ENCODE results near the gene HOXD3. TPM values are rescaled to one million over a fixed set of nuclear protein-coding genes. Genes with fewer than 3 reads are reported as not detected.

The HOXD3 gene
- total RNA-seq, 1 donor from 2014 or later = 0.30 TPM

DNA sequence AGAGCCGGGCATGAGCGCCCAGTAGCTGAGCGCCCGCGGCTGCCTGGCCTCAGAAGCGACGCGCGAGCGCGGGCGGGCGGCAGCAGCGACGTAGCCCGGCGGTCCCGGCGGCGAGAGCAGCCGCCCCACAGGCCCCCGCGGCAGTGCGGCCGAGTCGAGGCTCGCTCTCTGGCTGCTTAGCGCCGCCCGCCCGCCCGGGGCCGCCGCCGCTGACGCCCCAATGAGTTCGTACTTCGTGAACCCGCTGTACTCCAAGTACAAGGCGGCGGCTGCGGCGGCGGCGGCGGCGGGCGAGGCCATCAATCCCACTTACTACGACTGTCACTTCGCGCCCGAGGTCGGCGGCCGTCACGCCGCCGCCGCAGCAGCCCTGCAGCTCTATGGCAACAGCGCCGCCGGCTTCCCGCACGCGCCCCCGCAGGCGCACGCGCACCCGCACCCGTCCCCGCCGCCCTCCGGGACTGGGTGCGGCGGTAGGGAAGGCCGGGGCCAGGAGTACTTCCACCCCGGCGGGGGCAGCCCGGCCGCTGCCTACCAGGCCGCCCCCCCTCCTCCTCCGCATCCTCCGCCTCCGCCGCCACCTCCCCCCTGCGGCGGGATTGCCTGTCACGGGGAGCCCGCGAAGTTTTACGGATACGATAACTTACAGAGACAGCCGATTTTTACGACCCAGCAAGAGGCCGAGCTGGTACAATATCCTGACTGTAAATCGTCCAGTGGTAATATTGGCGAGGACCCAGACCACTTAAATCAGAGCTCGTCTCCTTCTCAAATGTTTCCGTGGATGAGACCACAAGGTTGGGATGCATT is 26.8 kb upstream of the HOXD3 start:
- DNase-seq (ENCODE audit: missing footprints) (no peak), ATAC-seq (no peak)
- intact Hi-C loops (cut with DNase I) = no loop called here

DNA sequence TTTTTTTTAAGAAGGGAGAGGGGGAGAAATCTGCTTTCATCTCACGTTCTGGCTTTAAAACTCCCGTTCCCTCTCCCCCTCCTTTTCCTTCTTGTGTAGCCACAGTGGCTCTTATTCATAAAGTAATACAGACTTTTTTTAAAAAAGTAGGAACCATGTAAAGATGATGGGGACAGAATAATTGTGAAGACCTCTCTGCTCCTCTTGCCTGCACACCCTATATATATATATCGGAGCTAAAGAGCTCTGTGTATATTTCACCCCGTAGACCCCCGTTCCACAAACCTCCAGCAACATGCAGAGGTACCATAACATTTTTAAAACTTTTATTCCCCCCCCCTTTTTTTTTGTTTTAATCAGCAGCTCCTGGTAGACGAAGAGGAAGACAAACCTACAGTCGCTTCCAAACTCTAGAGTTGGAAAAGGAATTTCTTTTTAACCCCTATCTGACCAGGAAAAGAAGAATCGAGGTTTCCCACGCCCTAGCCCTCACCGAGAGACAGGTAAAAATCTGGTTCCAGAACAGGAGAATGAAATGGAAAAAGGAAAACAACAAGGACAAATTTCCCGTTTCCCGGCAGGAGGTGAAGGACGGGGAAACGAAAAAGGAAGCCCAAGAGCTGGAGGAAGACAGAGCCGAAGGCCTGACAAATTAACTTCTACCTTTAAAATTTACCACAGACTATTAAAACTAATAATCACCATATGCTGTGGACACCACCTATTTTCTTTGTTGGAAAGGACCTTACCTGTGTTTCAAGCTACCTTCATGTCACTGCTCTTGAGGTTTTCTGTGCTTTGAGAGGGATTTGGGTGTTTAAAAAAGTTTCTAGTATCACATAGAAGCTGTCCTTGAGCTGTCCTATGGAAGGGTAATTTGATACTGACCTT is 25.9 kb upstream of the HOXD3 start:
- DNase-seq (ENCODE audit: missing footprints) (no peak), ATAC-seq (no peak)
- intact Hi-C loops (cut with DNase I) = no loop called here

- ATAC-seq = no peak
- DNase-seq (ENCODE audit: missing footprints) = no peak
- intact Hi-C loops (cut with DNase I) = no loop called here
Measured at GRCh38 chr2:176131848-176132158, 25.3 kb upstream of the HOXD3 start.

GRCh38 chr2:176132205-176133171 is 24.6 kb upstream of the HOXD3 start:
- intact Hi-C loops (cut with DNase I) = no loop called here
- ATAC-seq (no peak), DNase-seq (ENCODE audit: missing footprints) (no peak)

- ATAC-seq (no peak), DNase-seq (ENCODE audit: missing footprints) (no peak)
- intact Hi-C loops (cut with DNase I) = no loop called here
Measured at GRCh38 chr2:176133389-176133788, 23.7 kb upstream of the HOXD3 start.

DNA sequence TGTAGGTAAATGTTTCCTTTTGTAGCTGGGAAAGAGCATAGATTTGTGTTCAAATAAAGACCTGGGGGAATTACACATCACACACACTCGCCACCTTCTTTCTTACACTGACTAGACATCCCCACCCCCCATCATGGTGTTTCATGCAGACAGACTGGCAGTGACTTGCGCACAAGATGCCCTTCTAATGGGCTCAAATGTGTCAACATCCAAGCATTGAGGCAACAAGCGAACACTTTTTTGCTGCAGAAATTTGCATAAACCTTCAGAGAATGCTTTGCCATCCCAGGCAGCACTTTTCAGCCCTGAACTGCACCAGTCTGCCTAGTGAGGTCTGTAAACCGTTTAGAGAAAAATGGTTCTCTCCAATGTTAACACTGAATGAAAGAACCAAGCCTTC is 23.1 kb upstream of the HOXD3 start:
- DNase-seq (ENCODE audit: missing footprints) (no peak), ATAC-seq (no peak)
- intact Hi-C loops (cut with DNase I) = no loop called here

DNA sequence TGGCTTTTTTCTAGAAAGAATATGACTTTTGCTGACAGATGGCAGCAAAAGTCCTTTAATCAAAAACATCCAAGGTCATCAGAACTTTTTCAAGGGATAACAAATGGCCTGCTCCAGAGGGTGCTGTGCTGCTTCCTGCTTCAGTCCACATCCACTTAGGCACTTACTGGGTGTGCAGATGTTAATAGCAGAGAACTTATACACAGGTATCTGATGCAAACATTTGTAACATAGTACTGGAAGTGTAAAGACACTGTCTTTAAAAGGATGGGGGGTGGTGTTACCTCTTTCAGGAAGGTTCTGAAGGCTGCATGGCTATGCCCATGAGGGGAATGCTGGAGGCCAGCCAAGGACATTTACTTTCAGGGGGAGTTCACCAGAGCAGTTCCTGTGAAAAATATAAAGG is 22.1 kb upstream of the HOXD3 start:
- no peak for ATAC-seq
- DNase-seq (ENCODE audit: missing footprints) = no peak
- intact Hi-C loops (cut with DNase I) = no loop called here

DNA sequence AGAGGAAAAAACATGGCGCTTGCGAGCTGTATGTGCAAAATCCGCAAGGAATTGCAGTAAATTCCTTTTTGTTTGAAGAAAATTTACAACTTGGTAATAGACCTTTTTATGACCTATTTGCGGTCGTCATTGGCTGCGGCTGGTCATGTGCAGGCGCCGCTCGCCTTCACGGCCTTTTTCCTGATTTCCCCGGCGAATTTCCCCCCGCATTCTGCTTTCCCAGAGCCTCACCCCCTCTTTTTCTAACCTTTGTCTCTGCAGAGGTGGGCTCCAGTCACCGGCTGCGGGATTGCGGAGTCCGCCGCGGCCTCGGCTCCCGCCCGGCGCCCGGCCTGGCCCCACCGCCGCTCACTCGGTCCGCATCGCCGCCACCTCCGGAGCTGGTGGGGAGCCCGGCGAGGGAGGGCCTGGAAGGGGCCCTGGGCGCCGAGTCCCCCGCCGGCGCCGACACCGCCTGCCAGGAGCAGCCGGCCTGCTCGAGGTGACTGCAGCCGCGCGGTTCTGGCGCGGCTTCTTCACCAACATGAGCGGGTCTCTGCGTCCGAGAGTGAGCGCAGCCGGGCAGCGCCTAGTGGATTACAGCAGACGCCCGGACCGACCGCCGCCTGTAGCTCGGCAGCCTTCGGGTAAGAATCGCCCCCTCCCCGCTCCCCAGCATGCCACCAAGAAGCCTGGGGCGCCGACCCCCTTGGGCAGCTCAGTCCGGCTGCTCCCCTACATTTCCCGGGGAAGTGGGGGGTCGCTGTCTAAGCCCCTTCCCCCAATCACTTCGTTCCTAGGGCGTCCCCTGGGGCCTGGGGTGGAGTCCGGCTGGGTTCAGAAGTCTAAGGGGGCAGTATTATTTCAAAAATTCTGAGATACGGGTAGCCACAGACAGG is 20.5 kb upstream of the HOXD3 start:
- intact Hi-C loops (cut with DNase I) = no loop called here
- ATAC-seq (no peak), DNase-seq (ENCODE audit: missing footprints) (no peak)

- ATAC-seq (no peak), DNase-seq (ENCODE audit: missing footprints) (no peak)
- intact Hi-C loops (cut with DNase I) = no loop called here
Measured at GRCh38 chr2:176137252-176137580, 19.9 kb upstream of the HOXD3 start.

GRCh38 chr2:176137906-176138305 is 19.2 kb upstream of the HOXD3 start:
- intact Hi-C loops (cut with DNase I) = no loop called here
- DNase-seq (ENCODE audit: missing footprints) (no peak), ATAC-seq (no peak)

DNA sequence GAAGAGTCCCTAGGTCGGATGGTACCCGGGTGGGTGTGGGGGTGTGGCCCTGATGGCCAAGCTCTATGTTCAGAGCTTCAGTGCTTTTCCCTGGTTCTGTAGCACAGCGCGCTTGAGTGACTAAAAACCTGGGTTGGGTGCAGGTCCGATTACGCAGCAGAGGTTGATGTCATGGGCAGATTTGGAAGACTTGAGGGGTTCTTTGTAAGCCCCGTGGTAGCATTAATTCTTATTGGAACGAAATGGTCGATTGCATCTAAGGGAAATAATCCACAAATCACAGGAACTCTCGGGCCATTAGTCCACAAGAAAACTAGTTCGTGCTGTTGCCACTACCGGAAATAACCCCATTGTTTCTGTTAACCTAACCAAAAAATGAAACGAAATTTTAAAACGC is 18.6 kb upstream of the HOXD3 start:
- intact Hi-C loops (cut with DNase I) = no loop called here
- ATAC-seq (no peak), DNase-seq (ENCODE audit: missing footprints) (no peak)

DNA sequence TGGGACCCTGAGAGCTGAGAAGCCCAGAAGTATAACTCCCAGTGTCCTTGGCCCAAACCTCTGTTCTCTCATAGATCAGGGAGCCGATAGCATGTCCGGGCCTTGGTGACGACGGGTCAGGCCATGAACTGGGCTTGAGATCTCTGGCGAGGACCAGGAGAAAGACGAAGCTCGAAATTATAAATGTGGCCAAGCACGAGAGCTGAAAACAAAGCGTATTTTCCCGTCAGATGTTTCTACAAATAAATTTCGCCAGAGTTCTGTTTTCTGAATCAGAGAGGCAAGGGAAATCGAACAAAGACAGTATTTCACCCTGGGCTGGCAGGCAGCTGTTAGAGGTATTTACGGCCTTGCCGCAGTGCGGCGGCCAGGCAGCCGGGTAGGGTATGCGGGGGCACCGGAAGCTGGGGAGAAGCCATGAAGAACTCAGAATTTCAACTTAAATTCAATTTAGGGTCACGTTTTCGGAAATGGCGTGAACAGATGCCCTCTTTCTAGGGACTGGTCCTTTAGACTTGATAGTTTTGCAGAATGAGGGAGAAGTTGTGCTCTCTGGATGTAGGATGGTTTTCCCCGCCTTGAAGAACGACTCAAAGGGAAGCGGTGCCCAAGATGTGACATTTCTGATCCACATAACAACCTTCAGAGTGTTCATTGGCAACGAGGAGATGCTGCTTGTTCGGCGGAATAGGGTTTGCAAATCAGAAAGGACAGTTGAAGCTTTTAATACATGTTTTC is 18.0 kb upstream of the HOXD3 start:
- no peak for ATAC-seq

GRCh38 chr2:176139661-176140512 is 17.2 kb upstream of the HOXD3 start:
- intact Hi-C loops (cut with DNase I) = loop anchor here (1.0 kb wide), 3 partner anchors 315 to 498 kb away; no protein-coding TSS in a partner anchor
- ATAC-seq = no peak
- no peak for DNase-seq (ENCODE audit: missing footprints)

More for the DNA sequence above, 18.0 kb upstream of the HOXD3 start:
- DNase-seq (ENCODE audit: missing footprints) = no peak
- intact Hi-C loops (cut with DNase I) = no loop called here

DNA sequence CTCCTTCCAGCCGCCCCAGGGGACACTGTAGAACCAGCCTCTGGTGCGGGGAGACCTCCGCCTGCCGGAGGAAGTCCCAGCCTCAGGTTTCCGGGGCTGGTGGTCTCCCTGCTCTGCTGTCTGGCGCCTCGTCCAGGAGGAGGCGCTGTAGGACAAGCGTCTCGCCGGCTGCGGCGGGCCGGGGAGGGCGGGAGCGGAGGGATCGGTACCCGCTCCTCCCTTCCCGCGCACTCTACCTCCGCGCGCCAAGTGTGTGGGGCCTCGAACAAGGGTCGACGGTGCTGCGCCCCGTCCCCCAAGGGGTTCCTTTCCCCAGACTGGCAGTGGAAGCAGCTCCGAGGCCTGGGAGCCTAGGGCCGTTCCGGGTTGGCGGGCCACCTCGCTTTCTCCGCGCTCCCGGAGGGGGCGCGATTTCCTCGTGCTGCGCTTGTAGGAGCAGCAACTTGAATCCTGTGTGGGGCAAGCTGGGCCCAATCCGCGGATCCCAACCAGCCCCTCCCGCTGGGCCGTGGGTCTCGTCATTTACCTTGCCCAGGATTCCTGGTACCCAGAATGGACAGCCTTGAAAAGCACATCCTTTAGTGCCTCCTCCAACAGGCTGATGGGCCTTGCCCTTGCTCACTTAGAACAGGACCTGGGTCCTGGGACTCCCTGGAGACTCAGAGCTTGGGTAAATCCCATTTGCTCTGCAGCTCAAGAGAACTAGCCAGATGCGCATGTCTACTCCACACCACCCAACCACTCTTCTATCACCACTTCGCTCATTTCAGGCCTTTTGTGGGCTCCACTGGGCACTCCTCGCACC is 16.4 kb upstream of the HOXD3 start:
- intact Hi-C loops (cut with DNase I) = loop anchor here (1.0 kb wide), 3 partner anchors 315 to 498 kb away; no protein-coding TSS in a partner anchor
- DNase-seq (ENCODE audit: missing footprints) (no peak), ATAC-seq (peak; percentile 83)

DNA sequence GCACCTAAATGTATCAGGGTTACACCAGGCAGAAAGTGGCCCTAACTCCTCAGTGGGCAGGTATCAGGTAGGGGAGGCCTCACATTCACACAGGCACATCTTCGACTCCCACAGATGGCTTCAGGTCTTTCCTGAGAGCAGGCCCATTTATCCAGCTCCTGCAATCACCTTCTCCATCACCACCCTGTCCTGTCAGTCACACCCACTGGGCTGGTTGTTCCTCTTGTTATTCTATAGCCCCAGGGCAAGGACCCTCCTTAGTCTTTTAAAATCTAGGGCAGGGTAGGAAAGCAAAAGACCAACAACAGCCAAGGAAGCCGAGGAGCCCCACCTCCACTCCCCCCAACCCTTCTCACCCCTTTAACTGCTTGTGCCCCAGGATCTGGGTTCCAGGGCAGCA is 14.8 kb upstream of the HOXD3 start:
- ATAC-seq (no peak), DNase-seq (ENCODE audit: missing footprints) (no peak)
- intact Hi-C loops (cut with DNase I) = no loop called here
